Measurements from ENCODE around the gene EDNRA. TPM values are rescaled to one million over a fixed set of nuclear protein-coding genes. Genes with fewer than 3 reads are reported as not detected.

EDNRA gene
- total and polyA plus RNA-seq, 9 of the 15 experiments (the other 6 are each of a cell fraction or from before 2014, with no cell fraction given): not detected

GRCh38 chr4:147581606-147582350 lies 100.9 kb downstream of the EDNRA start (continued):
- TF ChIP-seq, protein P1, sequence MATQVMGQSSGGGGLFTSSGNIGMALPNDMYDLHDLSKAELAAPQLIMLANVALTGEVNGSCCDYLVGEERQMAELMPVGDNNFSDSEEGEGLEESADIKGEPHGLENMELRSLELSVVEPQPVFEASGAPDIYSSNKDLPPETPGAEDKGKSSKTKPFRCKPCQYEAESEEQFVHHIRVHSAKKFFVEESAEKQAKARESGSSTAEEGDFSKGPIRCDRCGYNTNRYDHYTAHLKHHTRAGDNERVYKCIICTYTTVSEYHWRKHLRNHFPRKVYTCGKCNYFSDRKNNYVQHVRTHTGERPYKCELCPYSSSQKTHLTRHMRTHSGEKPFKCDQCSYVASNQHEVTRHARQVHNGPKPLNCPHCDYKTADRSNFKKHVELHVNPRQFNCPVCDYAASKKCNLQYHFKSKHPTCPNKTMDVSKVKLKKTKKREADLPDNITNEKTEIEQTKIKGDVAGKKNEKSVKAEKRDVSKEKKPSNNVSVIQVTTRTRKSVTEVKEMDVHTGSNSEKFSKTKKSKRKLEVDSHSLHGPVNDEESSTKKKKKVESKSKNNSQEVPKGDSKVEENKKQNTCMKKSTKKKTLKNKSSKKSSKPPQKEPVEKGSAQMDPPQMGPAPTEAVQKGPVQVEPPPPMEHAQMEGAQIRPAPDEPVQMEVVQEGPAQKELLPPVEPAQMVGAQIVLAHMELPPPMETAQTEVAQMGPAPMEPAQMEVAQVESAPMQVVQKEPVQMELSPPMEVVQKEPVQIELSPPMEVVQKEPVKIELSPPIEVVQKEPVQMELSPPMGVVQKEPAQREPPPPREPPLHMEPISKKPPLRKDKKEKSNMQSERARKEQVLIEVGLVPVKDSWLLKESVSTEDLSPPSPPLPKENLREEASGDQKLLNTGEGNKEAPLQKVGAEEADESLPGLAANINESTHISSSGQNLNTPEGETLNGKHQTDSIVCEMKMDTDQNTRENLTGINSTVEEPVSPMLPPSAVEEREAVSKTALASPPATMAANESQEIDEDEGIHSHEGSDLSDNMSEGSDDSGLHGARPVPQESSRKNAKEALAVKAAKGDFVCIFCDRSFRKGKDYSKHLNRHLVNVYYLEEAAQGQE (IDR thresholded peaks at IDR 0.05; ENCODE audit: borderline replicate concordance): no peak
- TF ChIP-seq, protein P1 (CRISPR knock-in tag; IDR thresholded peaks at IDR 0.05; ENCODE audit: low read depth): no peak
- TF ChIP-seq ZNF121 (CRISPR knock-in tag; conservative IDR thresholded peaks at IDR 0.05) (no peak), ZNF354B (CRISPR knock-in tag; IDR thresholded peaks at IDR 0.05) (no peak), CBFA2T3 (IDR thresholded peaks at IDR 0.05) (peak; percentile 74), STAT5A (IDR thresholded peaks at IDR 0.05; ENCODE audit: borderline replicate concordance, low read length) (peak; percentile 36; the same call in 1 of the 2 replicates), ARID1B (IDR thresholded peaks at IDR 0.05) (peak; percentile 24; the same call in 1 of the 2 replicates), HLTF (IDR thresholded peaks at IDR 0.05) (no peak), ETV5 (CRISPR knock-in tag; IDR thresholded peaks at IDR 0.05; ENCODE audit: low read depth) (no peak), ZNF512 (tag; IDR thresholded peaks at IDR 0.05) (no peak), CBFA2T2 (conservative IDR thresholded peaks at IDR 0.05) (peak; percentile 56)
- TF ChIP-seq, protein P2, sequence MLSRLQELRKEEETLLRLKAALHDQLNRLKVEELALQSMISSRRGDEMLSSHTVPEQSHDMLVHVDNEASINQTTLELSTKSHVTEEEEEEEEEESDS (CRISPR knock-in tag; IDR thresholded peaks at IDR 0.05): no peak
